GM19351 (cell line): ENCODE measurements around the gene GAB1.

Experiments used
- ATAC-seq: cut with Tn5 transposase; IDR thresholded peaks from one replicate; pipeline ENCODE4 v1.9.1; 2021; ENCODE audit warnings: mild to moderate bottlenecking, moderate library complexity; ENCODE audit not compliant: unreplicated experiment

Gene GAB1

DNA sequence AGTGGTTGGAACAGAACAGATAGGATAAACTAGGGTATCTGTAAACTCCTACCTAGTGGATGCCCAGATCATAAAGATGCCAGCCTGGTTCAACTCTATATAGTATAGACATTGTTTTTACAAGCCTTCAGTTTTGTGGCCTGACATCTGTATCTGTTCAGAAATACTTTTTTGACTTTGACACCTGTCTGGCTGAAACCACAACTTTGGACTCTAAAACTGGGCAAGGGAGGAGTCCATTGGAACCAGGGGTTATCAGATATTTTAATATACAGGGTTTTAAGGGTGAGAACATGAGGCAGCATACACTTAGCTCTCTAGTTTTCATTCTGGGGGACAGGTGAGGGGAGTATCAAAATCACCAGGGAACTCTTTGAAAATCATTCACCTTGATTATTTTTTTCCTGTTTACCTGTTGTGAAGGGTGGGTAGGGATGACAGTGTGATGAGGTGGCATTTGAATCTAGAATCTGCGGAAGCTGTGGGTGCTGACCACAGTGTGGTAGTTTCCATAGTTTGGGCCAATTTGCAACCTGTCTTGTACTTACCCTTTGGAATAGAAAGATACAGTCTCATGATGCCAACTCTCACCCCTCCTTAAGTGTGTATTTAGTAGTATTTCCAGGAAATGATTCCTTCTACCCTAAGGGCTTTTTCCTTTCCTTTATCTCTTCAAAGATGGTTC lies 20.6 kb downstream of the GAB1 start:
- peak; percentile 23 for ATAC-seq

DNA sequence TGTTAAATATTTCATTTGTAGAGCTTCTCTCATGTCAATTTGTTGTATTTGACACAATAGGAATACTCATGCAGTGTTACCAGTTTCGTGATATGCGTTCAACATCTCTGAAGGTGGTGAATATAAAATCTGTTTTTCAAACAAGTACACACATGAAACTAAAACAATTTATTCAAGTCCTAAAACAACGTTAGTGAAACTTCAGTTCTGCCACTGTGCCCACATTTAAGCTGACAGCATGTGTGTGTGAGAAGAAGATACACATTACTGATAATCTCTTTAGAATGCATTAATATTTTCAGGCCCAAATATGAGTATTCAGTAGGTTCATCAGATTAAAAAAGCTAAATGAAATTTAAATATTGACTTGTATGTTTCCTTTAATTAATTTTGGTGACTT lies 21.7 kb downstream of the GAB1 start:
- no peak for ATAC-seq

DNA sequence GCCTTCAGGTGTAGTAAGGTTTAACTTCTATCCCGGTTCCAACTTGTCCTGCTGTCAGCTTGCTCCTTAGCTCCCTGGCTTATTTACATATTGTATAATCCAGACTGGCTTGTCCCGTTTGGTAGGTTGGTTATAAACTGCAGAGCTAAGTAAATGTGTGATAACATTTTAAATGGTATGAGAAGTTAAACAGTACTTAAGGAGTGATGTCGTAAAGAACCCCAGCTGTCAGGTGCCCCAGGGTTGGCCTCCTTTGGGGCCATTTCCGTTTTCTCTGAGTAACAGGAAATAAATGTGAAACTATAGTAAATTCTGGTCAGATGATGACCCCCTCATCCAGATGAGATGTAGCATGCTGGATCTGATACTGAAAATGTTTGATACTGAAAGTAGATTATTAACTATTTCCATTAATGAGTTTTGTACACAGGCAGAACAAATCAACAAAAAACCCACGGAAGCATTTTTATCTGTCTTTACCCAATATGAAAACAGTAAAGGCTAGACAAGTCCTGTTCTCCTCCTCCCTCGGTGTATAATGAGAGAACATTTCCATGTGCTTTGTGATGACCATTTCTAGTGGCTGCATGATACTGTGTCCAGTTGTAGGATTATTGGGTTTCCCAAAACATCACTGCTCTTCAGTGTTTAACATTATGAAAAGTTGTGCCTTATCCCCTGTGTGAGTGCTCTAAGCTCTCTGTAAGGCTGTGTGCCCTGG lies 22.4 kb downstream of the GAB1 start:
- ATAC-seq, result peak; percentile 78

DNA sequence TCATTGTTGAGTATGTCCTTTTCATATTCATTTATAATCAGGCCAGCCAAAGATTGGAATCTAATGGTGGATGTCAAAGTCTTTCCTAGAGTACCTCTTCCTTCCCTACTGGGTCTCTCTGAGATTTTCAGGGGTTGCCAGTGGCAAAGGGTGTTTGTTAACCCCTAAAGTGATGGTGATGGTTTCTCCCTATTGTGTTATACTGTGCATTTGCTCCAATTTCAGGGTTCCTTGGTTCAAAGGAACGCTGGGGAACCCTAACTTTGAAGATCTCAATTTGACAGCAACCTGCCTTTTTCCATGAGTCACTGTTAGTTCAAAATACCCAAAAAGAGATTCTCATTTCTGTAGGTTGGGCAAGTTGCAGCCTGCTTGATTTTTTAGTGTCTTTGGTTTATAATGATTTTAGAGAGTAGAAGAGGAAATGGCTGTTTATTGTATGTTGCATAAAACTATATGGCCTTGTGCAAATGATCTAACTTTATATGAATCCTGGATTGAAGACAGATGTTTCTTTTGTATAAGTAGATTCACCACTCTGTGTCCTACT lies 23.0 kb downstream of the GAB1 start:
- ATAC-seq, result peak; percentile 10

DNA sequence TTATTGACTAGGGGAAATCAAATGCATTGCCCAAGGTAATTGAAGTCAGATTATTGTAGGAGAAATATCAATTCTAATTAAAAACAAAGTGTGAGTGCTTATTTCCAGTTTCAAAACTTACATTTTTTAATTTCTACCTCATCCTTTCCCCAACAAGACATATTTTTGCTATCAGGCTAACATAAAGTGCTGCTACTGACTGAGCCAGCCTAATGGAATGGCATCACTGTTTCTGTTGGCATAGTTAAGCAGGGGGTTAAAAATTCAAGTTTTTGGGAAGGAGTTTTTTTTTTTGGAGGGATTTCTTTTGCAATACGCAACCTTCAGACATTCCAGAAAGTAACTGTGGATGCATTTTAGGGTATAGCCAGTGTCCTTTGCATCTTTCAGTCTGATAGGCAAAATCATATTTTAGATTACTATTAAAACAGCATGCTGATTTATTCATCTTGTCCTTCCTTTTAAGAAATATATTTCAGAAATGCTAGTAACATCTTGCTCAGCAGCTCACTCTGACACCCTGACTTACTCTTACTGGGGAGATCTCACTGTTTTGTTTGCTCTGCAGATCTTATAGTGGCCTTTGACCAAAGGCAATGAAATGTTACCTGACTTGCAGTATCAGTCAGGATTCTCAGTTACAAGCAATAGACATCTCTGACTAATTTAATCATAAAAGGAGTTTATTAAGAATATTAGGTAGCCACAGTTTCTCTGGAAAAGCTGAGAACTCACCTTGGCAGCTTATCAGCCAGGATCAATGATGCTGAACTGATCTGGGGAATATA lies 24.4 kb downstream of the GAB1 start:
- ATAC-seq, result no peak

DNA sequence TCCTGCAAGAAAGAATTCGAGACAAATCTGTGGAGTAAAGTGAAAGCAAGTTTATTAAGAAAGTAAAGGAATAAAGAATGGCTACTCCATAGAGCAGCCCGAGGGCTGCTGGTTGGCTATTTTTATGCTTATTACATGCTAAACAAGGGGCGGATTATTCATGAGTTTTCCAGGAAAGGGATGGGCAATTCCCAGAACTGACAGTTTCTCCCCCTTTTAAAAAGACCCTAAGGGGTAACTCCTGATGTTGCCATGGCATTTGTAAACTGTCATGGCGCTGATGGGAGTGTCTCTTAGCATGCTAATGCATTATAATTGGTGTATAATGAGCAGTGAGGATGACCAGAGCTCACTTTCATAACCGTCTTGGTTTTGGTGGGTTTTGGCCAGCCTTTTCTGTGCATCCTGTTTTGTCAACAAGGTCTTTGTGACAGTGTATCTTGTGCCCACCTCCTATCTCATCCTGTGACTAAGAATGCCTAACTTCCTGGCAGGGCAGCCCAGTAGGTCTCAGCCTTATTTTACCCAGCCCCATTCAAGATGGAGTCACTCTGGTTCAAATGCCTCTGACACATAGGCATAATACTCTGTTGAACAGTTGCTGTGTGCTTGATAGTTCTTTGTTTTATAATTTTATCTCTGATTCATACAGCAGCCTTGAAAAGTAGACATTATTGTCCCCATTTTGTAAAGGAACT lies 25.8 kb downstream of the GAB1 start:
- ATAC-seq, result no peak

DNA sequence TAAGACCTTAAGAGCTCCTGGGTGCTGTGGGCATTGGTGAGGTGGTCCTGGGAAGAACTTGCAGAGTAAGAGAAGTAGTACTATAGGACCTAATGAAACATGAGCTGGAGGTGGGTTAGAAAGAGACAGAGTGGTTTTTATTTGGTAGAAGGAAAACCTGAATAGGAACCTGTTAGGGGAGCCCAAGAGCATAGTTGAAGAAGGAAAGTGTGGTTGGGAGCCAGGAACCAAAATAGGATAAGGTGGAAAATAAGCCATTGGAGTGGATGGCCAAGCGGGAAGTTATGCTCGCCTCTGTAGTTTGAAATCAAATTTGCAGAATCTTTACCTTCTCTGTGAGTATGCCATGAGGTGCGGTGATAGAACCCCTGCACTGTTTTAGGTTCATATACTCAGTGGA lies 26.7 kb downstream of the GAB1 start:
- ATAC-seq, result no peak

DNA sequence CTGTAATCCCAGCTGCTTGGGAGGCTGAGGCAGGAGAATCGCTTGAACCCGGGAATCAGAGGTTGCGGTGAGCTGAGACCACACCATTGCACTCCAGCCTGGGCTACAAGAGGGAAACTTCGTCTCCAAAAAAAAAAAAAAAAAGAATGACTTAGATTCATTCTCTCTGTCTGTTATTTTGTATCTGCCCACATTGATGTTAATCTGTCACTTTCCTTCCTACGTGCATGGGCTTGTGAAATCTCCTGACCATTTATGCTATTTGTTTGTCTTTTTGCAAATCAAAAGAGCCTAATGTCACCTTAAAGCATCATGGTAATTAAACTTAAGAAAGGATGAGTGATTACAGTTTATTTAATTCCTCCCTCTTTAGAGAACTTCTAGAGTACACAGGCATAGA lies 27.4 kb downstream of the GAB1 start:
- ATAC-seq, result no peak

DNA sequence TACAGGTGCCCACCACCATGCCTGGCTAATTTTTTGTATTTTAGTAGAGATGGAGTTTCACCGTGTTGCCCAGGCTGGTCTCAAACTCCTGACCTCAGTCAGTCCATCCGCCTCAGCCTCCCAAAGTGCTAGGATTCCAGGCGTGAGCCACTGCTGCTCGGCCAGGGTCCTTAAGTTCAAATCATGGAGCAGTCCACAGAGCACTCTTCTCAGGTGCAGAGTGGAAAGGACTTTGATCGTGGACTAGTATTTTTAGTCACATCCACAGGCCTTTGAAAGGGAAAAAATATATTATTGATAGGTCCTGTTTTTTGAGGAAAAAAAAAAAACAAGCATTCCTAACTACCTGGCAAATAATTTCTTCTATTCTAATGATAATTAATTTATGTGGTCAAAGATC lies 31.2 kb downstream of the GAB1 start:
- no peak for ATAC-seq

DNA sequence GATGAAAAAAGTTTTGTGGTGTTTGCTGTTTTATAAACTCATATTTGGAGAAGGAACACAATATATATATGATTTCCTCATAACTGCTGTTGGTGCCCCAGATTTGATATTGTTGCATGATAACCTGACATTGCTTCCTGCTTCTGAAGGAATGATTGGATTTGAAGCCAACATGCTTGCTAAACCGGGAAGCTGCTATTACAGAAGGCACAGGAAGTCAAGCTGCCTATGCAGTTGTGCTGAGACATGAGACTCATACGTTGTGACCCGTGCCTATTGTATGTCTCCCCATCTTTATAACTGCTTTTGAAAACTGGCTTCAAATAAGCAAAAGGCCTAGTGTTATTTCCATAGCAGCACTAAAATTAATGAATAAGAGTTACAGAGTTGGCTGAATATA lies 32.9 kb downstream of the GAB1 start:
- ATAC-seq, result no peak

DNA sequence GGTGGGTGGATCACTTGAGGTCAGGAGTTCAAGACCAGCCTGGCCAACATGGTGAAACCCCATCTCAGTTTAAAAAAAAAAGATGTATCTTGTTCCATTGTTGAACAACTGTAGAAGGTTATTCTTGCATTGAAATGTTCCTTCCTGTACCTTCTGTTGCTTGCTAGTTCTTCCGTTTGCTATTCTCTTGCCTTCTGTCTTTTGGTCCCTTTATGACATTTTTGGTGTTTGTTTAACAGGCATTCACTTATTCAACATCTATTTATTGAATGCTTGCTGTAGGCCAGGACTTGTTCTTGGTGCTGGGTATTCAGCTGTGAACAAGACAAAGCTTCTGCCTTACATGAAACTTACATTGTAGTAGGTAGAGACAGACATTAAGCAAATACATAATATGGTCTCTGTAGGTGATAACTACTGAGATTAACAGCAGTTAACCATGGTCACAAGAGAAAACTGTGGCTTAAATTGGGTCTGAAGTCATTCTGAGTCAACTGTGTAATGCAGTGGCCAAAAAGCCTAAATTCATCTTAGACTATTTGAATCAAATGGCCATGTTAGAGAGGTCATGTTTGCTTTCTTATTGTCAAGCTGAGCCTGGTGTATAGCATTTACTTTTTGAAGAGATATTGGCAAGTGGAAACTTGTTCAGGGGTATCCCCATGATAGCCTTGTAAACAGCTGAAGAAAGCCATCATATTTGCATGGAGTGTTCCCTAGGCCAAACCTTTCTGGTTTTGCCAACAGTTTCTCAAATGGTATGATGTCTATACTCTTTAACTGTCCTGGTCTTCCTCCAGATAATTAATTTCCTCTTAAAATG lies 35.6 kb downstream of the GAB1 start:
- ATAC-seq, result peak; percentile 74

DNA sequence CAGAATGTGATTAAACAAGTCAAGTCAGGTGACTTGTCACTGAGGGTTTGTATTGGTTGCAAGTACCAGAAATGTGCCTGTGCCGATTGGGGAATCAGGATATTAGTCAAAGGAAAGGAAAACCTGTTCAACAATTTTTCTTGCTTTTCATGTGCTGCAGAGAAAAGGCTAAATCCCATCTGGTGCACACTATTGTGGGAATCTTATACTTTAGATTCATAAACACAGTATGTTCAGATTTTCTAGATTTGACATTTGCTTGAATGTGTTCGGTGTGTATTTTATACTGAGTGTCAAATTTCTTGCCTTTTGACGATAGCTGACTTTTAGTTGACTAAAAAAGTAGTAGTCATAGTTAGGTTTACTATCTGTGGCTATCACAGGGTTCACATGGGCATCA lies 37.6 kb downstream of the GAB1 start:
- ATAC-seq, result no peak

DNA sequence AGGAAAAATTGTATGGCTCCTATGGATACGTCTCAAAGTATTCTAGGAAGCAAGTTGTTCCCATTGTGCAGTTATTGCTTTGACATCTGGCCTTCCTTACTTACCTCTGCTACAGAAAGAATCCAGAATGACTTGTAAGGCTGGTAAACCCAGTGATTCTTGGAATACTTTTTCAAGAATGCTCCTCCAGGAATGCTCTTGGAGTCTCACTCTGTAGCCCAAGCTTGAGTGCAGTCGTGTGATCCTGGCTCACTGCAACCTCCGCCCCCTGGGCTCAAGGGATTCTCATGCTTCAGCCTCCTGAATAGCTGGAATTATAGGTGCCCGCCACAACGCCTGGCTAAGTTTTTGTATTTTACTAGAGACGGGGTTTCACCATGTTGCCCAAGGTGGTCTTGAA lies 38.1 kb downstream of the GAB1 start:
- no peak for ATAC-seq

DNA sequence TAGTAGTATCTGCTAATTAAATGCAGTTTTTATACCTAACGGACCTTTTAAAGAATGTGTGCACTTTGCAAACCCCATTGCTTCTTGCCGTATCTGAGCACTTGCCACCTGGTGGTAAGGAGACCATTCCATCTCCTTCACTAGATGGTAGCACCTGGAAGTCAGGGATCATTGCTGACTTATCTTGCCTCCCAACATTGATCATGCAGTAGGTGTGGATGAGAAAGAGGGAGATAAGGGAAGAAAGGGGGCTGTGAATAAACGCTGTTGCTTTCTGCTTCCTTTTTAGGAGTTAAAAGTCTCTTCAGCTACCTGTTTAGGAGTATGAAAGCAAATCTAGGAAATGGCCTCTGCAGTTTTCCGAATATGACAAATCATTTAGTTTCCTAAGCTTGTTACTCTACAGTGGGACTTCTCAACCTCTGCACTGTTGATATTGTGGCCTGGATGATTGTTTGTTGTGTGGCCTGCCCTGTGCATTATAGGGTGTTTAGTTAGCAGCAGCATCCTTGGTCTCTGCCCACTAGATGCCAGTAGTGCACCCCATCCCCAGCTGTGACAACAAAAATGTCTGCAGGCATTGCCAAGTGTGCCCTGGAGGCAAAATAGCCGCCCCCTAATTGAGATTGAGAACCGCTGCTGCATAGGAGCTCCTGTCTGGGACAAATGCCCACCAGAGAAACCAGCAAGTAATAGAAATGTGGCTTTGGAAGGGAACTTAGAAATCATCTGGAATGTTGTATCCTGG lies 38.8 kb downstream of the GAB1 start:
- peak; percentile 41 for ATAC-seq

DNA sequence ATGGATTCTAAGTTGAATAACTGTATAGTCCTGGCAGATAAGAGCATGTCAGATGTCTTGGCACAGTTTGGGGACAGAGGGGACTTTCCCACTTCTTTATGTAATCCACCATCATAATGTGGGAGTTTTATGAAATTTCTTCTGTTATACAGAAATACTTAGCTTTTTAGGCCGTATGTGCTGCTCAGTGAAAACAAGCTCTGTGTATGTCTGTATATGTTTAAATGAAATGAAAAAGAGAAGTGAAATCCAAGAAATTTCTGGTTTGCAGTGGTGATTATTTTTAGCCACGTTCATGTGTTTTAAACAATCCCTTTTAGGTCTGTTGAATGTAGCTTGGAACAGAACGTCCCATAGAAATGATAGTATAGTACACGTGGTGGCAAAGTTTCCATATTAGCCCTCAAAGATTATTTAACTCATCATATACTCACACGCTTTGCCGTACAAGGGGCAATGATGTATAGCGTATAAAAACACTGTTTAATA lies 41.0 kb downstream of the GAB1 start:
- ATAC-seq, result peak; percentile 66

DNA sequence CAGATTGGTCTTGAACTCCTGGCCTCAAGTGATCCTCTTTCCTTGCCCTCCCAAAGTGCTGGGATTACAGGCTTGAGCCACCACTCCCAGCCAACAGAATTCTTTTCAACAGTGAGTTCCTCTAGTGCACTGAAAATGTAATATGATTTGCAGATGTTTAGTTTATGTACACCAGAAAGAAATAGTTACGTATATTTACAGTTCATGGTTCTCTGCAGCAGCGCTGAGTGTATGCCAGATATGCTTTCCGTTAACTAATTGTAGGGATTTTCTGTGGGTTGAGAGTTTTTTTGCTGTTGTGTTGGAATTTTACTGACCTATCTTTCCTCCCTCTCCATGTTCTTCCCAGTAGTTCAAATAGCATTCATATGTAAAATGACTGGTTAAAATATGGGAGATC lies 44.0 kb downstream of the GAB1 start:
- no peak for ATAC-seq

DNA sequence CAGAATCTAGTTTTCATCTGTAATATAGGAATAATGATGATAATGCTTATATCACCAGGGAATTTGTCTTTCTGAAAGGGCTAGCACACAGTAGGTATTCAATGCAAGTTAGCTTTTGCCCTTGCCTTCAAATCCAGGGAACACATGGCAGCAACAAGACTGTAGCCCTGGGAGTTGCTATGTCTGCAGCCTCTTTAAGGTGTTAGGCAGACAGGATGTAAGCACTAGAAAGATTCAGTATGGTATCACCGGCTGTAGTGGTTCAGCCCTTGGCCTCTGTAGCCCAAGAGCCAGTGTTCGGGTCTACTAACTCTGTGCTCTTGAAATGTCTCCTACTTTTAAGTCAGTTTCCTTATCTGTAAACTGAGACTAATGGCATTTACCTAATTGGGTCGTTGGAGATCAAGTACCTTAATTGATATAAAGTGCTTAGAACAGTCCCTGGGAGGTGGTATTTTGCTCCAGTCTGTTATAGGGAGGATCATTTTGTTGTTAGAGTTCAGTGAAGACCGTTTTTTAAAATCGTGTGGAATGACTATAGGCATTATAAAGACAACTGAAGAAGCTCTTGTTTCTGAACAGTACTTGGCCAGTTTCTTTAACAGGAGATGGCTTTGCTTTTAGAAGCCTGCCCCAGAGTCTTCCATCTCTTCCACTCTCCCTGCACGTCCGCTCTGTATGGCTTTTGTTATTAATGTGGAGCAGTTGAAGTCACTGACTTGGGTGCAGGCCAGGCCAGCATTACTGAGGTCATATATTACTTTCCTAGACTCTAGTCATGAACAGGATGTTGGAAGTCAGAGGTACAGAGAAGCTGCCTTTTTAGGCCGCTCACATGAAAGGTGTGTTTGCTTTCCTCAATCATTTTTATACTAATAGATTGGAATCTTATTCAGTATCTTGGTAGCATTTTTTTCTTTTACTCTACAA lies 44.8 kb downstream of the GAB1 start:
- ATAC-seq, result peak; percentile 38

DNA sequence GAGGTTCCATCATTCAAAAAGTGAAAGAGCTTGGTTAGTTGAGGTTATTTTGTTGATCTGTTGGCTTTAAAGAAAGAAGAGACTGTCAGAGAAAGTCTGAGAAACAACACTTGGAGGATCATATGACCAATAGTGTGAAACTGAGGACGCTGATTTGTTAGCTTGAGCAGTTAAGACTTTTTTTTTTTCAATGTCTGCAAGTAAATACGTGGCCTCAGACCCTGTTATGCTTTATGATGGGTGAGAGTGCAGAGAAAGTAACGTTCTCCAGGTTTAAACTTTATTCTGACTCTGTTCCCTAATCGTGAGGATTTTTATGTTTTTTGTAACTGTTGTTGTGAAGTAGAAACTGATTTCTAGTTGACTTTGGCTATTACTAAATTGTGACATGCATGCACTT lies 45.9 kb downstream of the GAB1 start:
- ATAC-seq, result no peak
